HCT116 (cell line): ENCODE results near the gene MAP4K1. TPM values are rescaled to one million over a fixed set of nuclear protein-coding genes. Genes with fewer than 3 reads are reported as not detected.

Source experiments
- ATAC-seq: fragments of 200-7000 bp; cut with Tn5 transposase; 2 replicates; pipeline ENCODE4 v1.9.1; 2020; ENCODE audit warnings: mild to moderate bottlenecking, moderate library complexity
- BruUV-seq: library from RNA; stranded (reverse); fragments of 400-500 nt; replicated peaks from 2 replicates; lab custom pipeline; 2021; lab: Mats Ljungman, UMichigan
- CTCF ChIA-PET: fragments of 300-600 bp; sonication (Branson Sonifier 250); formaldehyde crosslinking; loops from one replicate; lab custom pipeline; 2021; ENCODE audit warnings: antibody characterized with exemption; lab: Charles Lee
- POLR2A ChIA-PET: fragments of 300-600, 350-600 bp; sonication (Branson Sonifier 250); formaldehyde crosslinking; loops from one replicate; lab custom pipeline; 2021; ENCODE audit warnings: antibody characterized with exemption; lab: Charles Lee
- RAD21 ChIA-PET, 2 experiments: fragments of 300-600 bp; sonication (Branson Sonifier 250); formaldehyde crosslinking; loops; one replicate each; lab custom pipeline; 2023; ENCODE audit warnings: low total read pairs in 2 of 2; ENCODE audit not compliant: uncharacterized antibody in 2 of 2, unreplicated experiment in 2 of 2, low non-redundant PET in 1 of 2; lab: Charles Lee
- DNase-seq: peaks from one replicate; pipeline ENCODE4 v3.0.0-alpha.2; 2010; ENCODE audit warnings: low read depth, low spot score
- H2AFZ ChIP-seq: fragments of 200-600 bp; shearing (Covaris generic), sonication (generic); 2 replicates; pipeline ENCODE4 v1.6.1; 2017; ENCODE audit warnings: low read depth, mixed run types, mixed read lengths, antibody characterized with exemption, low read length; ENCODE audit not compliant: poor library complexity, severe bottlenecking
- H3K27ac ChIP-seq: 2 replicates; pipeline ENCODE4 v1.5.1; 2012; ENCODE audit warnings: low read depth, low read length
- H3K27me3 ChIP-seq: fragments of 200-600 bp; sonication (generic); 2 replicates; pipeline ENCODE4 v1.6.1; 2016; ENCODE audit warnings: mixed run types, low read length, mixed read lengths; ENCODE audit not compliant: insufficient read depth
- H3K36me3 ChIP-seq, 2 experiments: fragments of 200-500 bp in 1 of 2; fragments of 200-600 bp in 1 of 2; sonication (Bioruptor generic) in 1 of 2; sonication (generic) in 1 of 2; 2 replicates each; pipeline versions ENCODE4 v1.5.1 to v1.6.1; 2014 to 2016; ENCODE audit warnings: low read length in 2 of 2, inconsistent platforms in 1 of 2, mixed read lengths in 1 of 2, mixed run types in 1 of 2; ENCODE audit not compliant: insufficient read depth in 2 of 2, control insufficient read depth in 1 of 2
- H3K4me1 ChIP-seq, 2 experiments: fragments of 200-600 bp in 1 of 2; sonication (generic) in 1 of 2; 2 replicates each; pipeline versions ENCODE4 v1.5.1 to v1.6.1; 2012 to 2017; ENCODE audit warnings: low read length in 2 of 2, inconsistent platforms in 1 of 2, mild to moderate bottlenecking in 1 of 2, mixed read lengths in 1 of 2, mixed run types in 1 of 2, moderate library complexity in 1 of 2; ENCODE audit not compliant: insufficient read depth in 2 of 2, control insufficient read depth in 1 of 2
- H3K4me2 ChIP-seq: fragments of 200-600 bp; sonication (generic); 2 replicates; pipeline ENCODE4 v1.6.1; 2017; ENCODE audit warnings: mixed run types, low read length, mixed read lengths
- H3K4me3 ChIP-seq, 2 experiments: fragments of 200-600 bp in 1 of 2; sonication (generic) in 1 of 2; replicated peaks in 1 of 2; 2 replicates each; pipeline ENCODE4 v1.5.1; 2011 to 2016; ENCODE audit warnings: low read length in 2 of 2, control low read depth in 1 of 2, low read depth in 1 of 2, mild to moderate bottlenecking in 1 of 2, mixed read lengths in 1 of 2, mixed run types in 1 of 2
- H3K79me2 ChIP-seq: fragments of 200-600 bp; sonication (generic); 2 replicates; pipeline ENCODE4 v1.6.1; 2017; ENCODE audit warnings: mild to moderate bottlenecking, mixed run types, low read length, moderate library complexity, mixed read lengths; ENCODE audit not compliant: insufficient read depth
- H3K9ac ChIP-seq: fragments of 200-600 bp; sonication (generic); 2 replicates; pipeline ENCODE4 v1.6.1; 2016; ENCODE audit warnings: low read length, mixed read lengths
- H3K9me2 ChIP-seq: fragments of 200-600 bp; sonication (generic), shearing (Covaris generic); 2 replicates; pipeline ENCODE4 v1.6.1; 2017; ENCODE audit warnings: mixed run types, mild to moderate bottlenecking, moderate library complexity; ENCODE audit not compliant: insufficient read depth
- H3K9me3 ChIP-seq, 2 experiments: fragments of 200-500 bp in 1 of 2; fragments of 200-600 bp in 1 of 2; sonication (Bioruptor generic) in 1 of 2; sonication (generic) in 1 of 2; 2 replicates each; pipeline ENCODE4 v1.6.1; 2014 to 2017; ENCODE audit warnings: low read length in 2 of 2, mixed read lengths in 2 of 2, inconsistent platforms in 1 of 2, low read depth in 1 of 2, mild to moderate bottlenecking in 1 of 2, mixed run types in 1 of 2, moderate library complexity in 1 of 2; ENCODE audit not compliant: control insufficient read depth in 1 of 2, insufficient read depth in 1 of 2
- H4K20me1 ChIP-seq: fragments of 200-600 bp; sonication (generic), shearing (Covaris generic); 2 replicates; pipeline ENCODE4 v1.6.1; 2017; ENCODE audit warnings: mixed run types, mild to moderate bottlenecking, moderate library complexity; ENCODE audit not compliant: insufficient read depth
- ATF3 ChIP-seq: IDR thresholded peaks from 2 replicates; pipeline ENCODE4 v1.6.1; 2012
- CBX3 ChIP-seq: IDR thresholded peaks from 2 replicates; pipeline ENCODE4 v1.6.1; 2012; ENCODE audit warnings: low read depth
- CEBPB ChIP-seq: IDR thresholded peaks from 2 replicates; pipeline ENCODE4 v1.6.1; 2012; ENCODE audit warnings: low read depth
- CTCF ChIP-seq, 3 experiments: fragments of 200-600 bp in 1 of 3; sonication (generic) in 1 of 3; IDR thresholded peaks in 2 of 3; conservative IDR thresholded peaks in 1 of 3; 2 replicates each; pipeline ENCODE4 v1.5.1; 2012 to 2017; ENCODE audit warnings: low read depth in 2 of 3, low read length in 2 of 3, antibody characterized with exemption in 1 of 3, borderline replicate concordance in 1 of 3, control low read depth in 1 of 3, mild to moderate bottlenecking in 1 of 3, mixed read lengths in 1 of 3, mixed run types in 1 of 3, moderate library complexity in 1 of 3; ENCODE audit not compliant: insufficient read depth in 1 of 3
- ELF1 ChIP-seq: IDR thresholded peaks from 2 replicates; pipeline ENCODE4 v1.6.1; 2012; ENCODE audit warnings: low read depth, borderline replicate concordance
- EZH2 ChIP-seq: fragments of 200-600 bp; sonication (generic); IDR thresholded peaks from 2 replicates; pipeline ENCODE4 v1.6.1; 2017; ENCODE audit warnings: antibody characterized with exemption, mixed run types
- JUND ChIP-seq: IDR thresholded peaks from 2 replicates; pipeline ENCODE4 v1.6.1; 2012
- MAX ChIP-seq: IDR thresholded peaks from 2 replicates; pipeline ENCODE4 v1.6.1; 2012
- POLR2AphosphoS5 ChIP-seq: IDR thresholded peaks from 2 replicates; pipeline ENCODE4 v1.6.1; 2011; ENCODE audit warnings: mild to moderate bottlenecking, low read depth, low read length, moderate library complexity
- RAD21 ChIP-seq: IDR thresholded peaks from 2 replicates; pipeline ENCODE4 v1.6.1; 2012; ENCODE audit warnings: low read depth, mild to moderate bottlenecking
- REST ChIP-seq: IDR thresholded peaks from 2 replicates; pipeline ENCODE4 v1.6.1; 2012; ENCODE audit warnings: low read depth
- SIN3A ChIP-seq: IDR thresholded peaks from 2 replicates; pipeline ENCODE4 v1.6.1; 2012; ENCODE audit warnings: low read depth
- SP1 ChIP-seq: IDR thresholded peaks from 2 replicates; pipeline ENCODE4 v1.6.1; 2012; ENCODE audit warnings: low read depth
- SRF ChIP-seq: IDR thresholded peaks from 2 replicates; pipeline ENCODE4 v1.6.1; 2012; ENCODE audit warnings: low read depth
- TCF7L2 ChIP-seq: IDR thresholded peaks from 2 replicates; pipeline ENCODE4 v1.7.0; 2011; ENCODE audit warnings: borderline replicate concordance, inconsistent platforms; ENCODE audit not compliant: insufficient read depth, insufficient read length; ENCODE audit errors: extremely low read depth
- ZBTB33 ChIP-seq: IDR thresholded peaks from 2 replicates; pipeline ENCODE4 v1.6.1; 2011; ENCODE audit warnings: mild to moderate bottlenecking, low read length, moderate library complexity; ENCODE audit not compliant: insufficient replicate concordance; ENCODE audit errors: extremely low read depth
- ZNF274 ChIP-seq: fragments of 200-500 bp; sonication (Bioruptor generic); IDR thresholded peaks from 2 replicates; pipeline ENCODE4 v1.6.1; 2014; ENCODE audit warnings: mild to moderate bottlenecking, low read depth, low read length, inconsistent platforms
- intact Hi-C: fragments of 100-400 bp; cut with micrococcal nuclease; formaldehyde crosslinking; loops from 2 replicates; pipeline ENCODE4 v1.10.0; 2022
- total RNA-seq: library from RNA; stranded (reverse); gene quantifications from one replicate; pipeline ENCODE4 v1.2.1, GENCODE V29; 2021; ENCODE audit not compliant: unreplicated experiment

The MAP4K1 gene
- total RNA-seq, 1 experiment from 2014 or later, result 9.1 TPM

GRCh38 chr19:38638461-38638860 is 20.7 kb upstream of the MAP4K1 start:
- Histone ChIP-seq H3K36me3 (peaks cover 11 to 16% of the 10 kb centered on the region in 2 experiments; a peak in 3 of 4 replicates), H4K20me1 (no peaks in the 10 kb centered on the region), H3K79me2 (peaks cover 11% of the 10 kb centered on the region; the same call in 1 of the 2 replicates), H3K4me1 (peaks cover 15 to 60% of the 10 kb centered on the region in 2 experiments), H3K27me3 (no peaks in the 10 kb centered on the region), H3K27ac (no peak overlapping the region), H3K9me2 (no peaks in the 10 kb centered on the region), H3K4me3 (no peak overlapping the region), H2AFZ (no peak overlapping the region), H3K9me3 (no peaks in the 10 kb centered on the region), H3K4me2 (no peak overlapping the region), H3K9ac (0 out of 2 replicates have a peak overlapping the region, but pooled peaks have one; percentile 14)
- ChIA-PET POLR2A (interaction anchor here (2.3 kb wide), 1 partner anchor 9 kb away, joined by 8 read pairs; the partner anchor contains the start of gene ACTN4), RAD21 (no interaction called here), CTCF (interaction anchor here (0.9 to 2.2 kb wide), 3 partner anchors 8 to 292 kb away, joined by 3 to 7 read pairs (median 3); partner anchors contain the start of genes ACTN4, MRPS12 and SARS2)
- ATAC-seq, result no peak
- intact Hi-C loops, result loop anchor here (5.0 to 10.0 kb wide), 2 partner anchors 124 to 294 kb away; partner anchors contain the start of genes MRPS12 and SARS2
- no peak for DNase-seq
- no TSS peak for BruUV-seq
- TF ChIP-seq POLR2AphosphoS5 (no peak), RAD21 (no peak), SIN3A (no peak), SP1 (no peak), JUND (no peak), EZH2 (no peak), ZNF274 (no peak), MAX (no peak), CEBPB (no peak), ELF1 (no peak), TCF7L2 (no peak), CTCF (IDR thresholded peaks at IDR 0.05 in 2 of 3, conservative IDR thresholded peaks at IDR 0.05 in 1 of 3; ENCODE audit: borderline replicate concordance in 1 of 3, insufficient read depth in 1 of 3, low read depth in 2 of 3, low read length in 2 of 3) (no peak), REST (no peak), CBX3 (no peak), SRF (no peak), ZBTB33 (no peak), ATF3 (no peak)
- TF ChIP-seq, all 23 proteins: peak for 0
